Large intestine (tissue), 3 donors: ENCODE measurements around the gene SMYD5. TPM values are rescaled to one million over a fixed set of nuclear protein-coding genes. Genes with fewer than 3 reads are reported as not detected.
"Not testable (repeated sequence)": the region's sequence is repeated elsewhere in the genome, so short reads cannot be mapped to it uniquely, and the experiment has no call there.

Experiments
- DNase-seq, 2 donors: peaks; one replicate each; pipeline versions ENCODE4 v3.0.0 to v3.0.0-alpha.2; 2013
- H3K27ac ChIP-seq: one replicate; pipeline ENCODE4 v1.5.1; 2013; ENCODE audit warnings: low read length
- H3K27me3 ChIP-seq: 2 replicates; pipeline ENCODE4 v1.6.1; 2013; ENCODE audit warnings: low read length; ENCODE audit not compliant: control insufficient read depth, insufficient read depth
- H3K36me3 ChIP-seq: 2 replicates; pipeline ENCODE4 v1.6.1; 2013; ENCODE audit warnings: low read length; ENCODE audit not compliant: control insufficient read depth, insufficient read depth
- H3K4me1 ChIP-seq: one replicate; pipeline ENCODE4 v1.6.1; 2013; ENCODE audit warnings: low read length; ENCODE audit not compliant: control insufficient read depth, insufficient read depth
- H3K4me3 ChIP-seq: one replicate; pipeline ENCODE4 v1.5.1; 2013; ENCODE audit warnings: low read length
- H3K9me3 ChIP-seq: one replicate; pipeline ENCODE4 v1.6.1; 2013; ENCODE audit warnings: mild to moderate bottlenecking, low read depth, low read length, moderate library complexity; ENCODE audit not compliant: control insufficient read depth
- WGBS: methylation state at CpG from one replicate; pipeline ENCODE4 v1.1.5; 2013; ENCODE audit warnings: low lambda C conversion rate; ENCODE audit not compliant: insufficient coverage; 5-methylcytosine and 5-hydroxymethylcytosine counted together
- polyA plus RNA-seq: library from polyadenylated mRNA; unstranded; fragments of 120-200 nt; gene quantifications from one replicate; pipeline ENCODE4 v1.2.1, GENCODE V29; 2013

SMYD5 gene
- polyA plus RNA-seq, 1 donor: 24.5 TPM

DNA sequence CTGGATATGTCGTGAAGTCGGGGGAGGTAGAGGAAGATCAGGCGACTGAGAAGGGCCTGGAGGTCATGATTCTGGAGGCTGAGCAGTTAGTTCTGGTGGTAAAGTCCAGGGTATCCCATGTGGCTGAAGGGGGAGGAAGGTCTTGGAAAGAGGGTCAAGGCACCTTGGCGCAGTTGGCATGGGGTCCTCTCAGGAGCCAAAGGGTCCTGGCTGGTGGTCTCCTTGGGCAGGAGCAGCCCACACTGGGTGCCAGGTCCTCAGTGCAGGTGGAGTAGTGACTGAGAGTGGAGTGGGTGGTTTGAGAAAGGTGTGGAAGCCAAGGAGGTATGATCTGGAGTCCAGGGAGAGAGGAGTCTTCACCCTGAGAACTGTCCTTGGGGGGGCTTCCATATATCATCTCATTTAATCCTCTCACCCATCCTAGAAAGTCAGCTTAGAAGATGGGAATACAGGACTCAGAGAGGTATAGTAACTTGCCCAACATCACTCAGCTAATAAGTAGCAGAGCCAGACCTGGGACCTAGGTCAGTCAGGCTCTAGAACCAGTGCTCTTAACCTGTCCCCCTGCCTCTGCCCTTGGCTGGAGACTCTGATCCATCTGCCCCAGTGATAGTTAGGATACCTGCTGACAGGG lies 45.8 kb downstream of the SMYD5 start:
- H3K4me1 ChIP-seq: no peaks in the 10 kb centered on the region
- DNase-seq: no peak
- H3K4me3 ChIP-seq: no peak overlapping the region
- H3K9me3 ChIP-seq: no peaks in the 10 kb centered on the region
- H3K27me3 ChIP-seq: no peaks in the 10 kb centered on the region
- no peak overlapping the region for H3K27ac ChIP-seq
- 100% methylated on average over 1 of the region's 4 CpGs for WGBS
- peaks cover 2% of the 10 kb centered on the region for H3K36me3 ChIP-seq

GRCh38 chr2:73260338-73260984 lies 46.4 kb downstream of the SMYD5 start:
- no peaks in the 10 kb centered on the region for H3K9me3 ChIP-seq
- no peaks in the 10 kb centered on the region for H3K4me1 ChIP-seq
- no peaks in the 10 kb centered on the region for H3K27me3 ChIP-seq
- H3K36me3 ChIP-seq: no peaks in the 10 kb centered on the region
- no peak overlapping the region for H3K27ac ChIP-seq
- DNase-seq: peak in 1 of 2 donors; percentile 37
- no peak overlapping the region for H3K4me3 ChIP-seq
- no CpG with 5 or more reads among the region's 17 CpGs for WGBS

DNA sequence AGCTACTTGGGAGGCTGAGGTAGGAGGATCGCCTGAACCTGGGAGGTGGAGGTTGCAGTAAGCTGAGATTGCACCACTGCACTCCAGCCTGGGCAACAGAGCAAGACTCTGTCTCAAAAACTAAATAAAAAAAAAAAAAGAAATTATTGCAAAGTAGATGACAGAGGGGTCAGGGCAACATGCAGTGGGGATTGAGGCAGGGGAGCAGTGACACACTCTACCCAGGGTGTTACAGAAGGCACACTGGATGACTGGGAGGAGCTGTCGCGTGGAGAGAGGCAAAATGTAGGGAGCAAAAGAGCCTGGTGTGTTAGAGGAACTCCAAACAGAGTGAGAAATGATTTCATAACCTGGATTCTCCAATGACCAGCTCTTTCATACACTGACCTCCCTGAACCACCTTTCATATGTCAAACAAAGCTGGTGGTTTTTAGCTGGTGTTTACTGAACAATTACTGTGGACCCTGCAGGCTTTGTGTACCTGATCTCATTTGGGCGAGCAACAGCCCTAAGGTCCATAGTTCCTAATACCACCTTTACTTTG lies 48.1 kb downstream of the SMYD5 start:
- H3K27me3 ChIP-seq: peaks cover 3% of the 10 kb centered on the region
- H3K27ac ChIP-seq: no peak overlapping the region
- peaks cover 3% of the 10 kb centered on the region for H3K9me3 ChIP-seq
- no peak for DNase-seq
- no peaks in the 10 kb centered on the region for H3K4me1 ChIP-seq
- H3K4me3 ChIP-seq: no peak overlapping the region
- H3K36me3 ChIP-seq: no peaks in the 10 kb centered on the region
- no CpG with 5 or more reads among the region's 4 CpGs for WGBS

DNA sequence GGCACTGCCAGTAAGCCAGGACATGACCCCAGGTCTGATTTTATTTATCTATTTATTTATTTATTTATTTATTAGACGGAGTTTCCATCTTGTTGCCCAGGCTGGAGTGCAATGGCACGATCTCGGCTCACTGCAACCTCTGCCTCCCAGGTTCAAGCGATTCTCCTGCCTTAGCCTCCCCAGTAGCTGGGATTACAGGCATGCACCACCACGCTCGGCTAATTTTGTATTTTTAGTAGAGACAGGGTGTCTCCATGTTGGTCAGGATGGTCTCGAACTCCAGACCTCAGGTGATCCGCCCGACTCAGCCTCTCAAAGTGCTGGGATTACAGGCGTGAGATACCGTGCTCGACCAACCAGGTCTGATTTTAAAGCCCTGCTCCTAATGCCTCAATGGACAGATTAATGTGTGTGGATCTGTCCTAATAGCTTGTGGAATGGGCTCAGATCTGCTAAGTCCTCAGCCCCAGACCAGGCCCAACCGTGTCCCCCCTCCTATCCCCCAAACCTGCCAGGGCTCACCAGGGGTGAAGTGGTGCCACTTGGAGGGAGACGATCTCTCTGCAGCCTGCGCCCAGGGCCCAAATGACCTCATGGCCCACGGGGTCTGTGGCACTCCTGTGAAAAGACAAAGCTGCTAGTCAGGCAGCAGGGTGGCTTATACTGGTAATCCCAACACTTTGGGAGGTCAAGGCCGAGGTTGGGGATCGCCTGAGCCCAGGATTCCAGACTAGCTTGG lies 48.8 kb downstream of the SMYD5 start:
- H3K9me3 ChIP-seq, H3K27ac ChIP-seq, H3K4me3 ChIP-seq, H3K27me3 ChIP-seq, H3K36me3 ChIP-seq, DNase-seq, H3K4me1 ChIP-seq: not testable (repeated sequence)
- 83% methylated on average over 1 of the region's 18 CpGs for WGBS

DNA sequence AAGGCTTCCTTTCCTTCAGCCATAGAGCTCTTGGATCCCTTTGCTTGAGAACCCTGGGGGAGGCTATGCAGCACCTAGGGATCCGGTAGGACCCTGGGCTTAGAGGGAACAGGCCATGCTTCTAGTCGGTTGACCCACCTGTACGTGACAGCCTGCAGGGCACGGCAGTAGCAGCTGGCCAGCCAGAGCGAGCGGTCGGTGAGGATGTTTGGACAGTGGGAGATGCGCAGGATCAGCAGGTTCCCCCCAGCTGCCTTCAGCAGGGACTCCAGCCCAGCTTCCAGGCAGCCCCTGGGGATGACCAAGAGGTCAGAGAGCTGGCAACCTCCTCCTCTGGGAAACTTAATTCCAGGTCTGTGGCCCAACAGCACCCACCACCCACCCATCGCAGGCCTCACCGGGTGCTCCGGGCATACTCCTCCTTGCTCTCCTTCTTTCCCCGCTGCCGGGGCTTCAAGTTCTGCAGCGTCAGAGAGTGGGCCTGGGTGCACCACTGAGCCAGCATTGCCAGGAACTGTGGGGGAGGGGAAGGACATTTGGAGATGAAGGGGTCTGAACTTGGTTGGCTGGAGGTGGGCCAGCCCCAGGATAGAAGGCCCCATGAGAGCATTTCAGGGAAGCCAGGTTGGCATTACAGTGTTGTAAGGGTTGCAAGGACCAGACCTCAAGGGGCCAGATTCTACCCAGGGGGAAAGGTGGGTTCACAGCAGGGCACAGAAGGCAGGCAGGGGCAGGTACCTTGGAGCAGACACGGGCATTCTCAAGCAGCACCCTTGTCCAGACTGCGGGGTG lies 49.7 kb downstream of the SMYD5 start:
- Histone ChIP-seq H3K4me1 (peaks cover 6% of the 10 kb centered on the region), H3K27ac (no peak overlapping the region), H3K36me3 (no peaks in the 10 kb centered on the region), H3K27me3 (peaks cover 16% of the 10 kb centered on the region), H3K4me3 (no peak overlapping the region), H3K9me3 (peaks cover 7% of the 10 kb centered on the region)
- 100% methylated on average over 2 of the region's 16 CpGs for WGBS
- no peak for DNase-seq

DNA sequence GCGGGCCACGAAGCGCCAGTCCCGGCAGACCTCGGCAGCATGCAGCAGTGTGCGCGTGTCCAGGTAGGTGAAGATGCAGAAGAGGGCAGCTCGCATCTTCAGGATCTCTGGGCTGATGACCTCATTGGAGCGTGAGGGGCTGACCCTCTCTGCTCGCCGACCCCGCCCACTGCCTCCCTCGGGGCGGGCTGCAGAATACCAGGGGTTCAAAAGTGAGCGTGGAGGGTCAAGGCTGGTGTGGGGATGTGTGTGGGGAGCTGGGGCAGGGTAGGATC lies 50.2 kb downstream of the SMYD5 start:
- no peak overlapping the region for H3K4me3 ChIP-seq
- no peaks in the 10 kb centered on the region for H3K36me3 ChIP-seq
- peaks cover 8% of the 10 kb centered on the region for H3K9me3 ChIP-seq
- no peak overlapping the region for H3K27ac ChIP-seq
- DNase-seq: no peak
- WGBS: no CpG with 5 or more reads among the region's 15 CpGs
- H3K4me1 ChIP-seq: peaks cover 7% of the 10 kb centered on the region
- H3K27me3 ChIP-seq: peaks cover 18% of the 10 kb centered on the region

DNA sequence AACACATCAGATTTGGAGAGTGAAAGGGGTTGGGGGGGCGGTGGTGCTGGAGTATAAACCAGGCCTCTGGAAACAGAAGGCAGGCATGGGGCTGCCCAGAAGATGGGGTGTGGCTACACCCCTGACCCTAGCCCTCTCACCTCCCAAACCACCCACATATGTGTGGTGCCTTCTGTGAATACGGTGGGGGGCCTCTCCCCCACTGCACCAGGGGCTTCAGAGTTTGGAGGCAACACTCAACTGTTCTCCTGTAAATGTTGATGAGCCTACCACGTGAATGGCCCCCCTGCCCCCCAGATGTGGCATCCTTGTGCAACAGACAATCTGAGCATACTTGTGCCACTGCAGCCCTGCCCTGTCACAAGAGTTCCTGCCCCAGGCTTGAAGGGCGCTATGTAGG lies 50.7 kb downstream of the SMYD5 start:
- DNase-seq: no peak
- no CpG with 5 or more reads among the region's 4 CpGs for WGBS
- Histone ChIP-seq H3K9me3 (peaks cover 8% of the 10 kb centered on the region), H3K36me3 (no peaks in the 10 kb centered on the region), H3K4me3 (no peak overlapping the region), H3K4me1 (peaks cover 7% of the 10 kb centered on the region), H3K27ac (no peak overlapping the region), H3K27me3 (peaks cover 20% of the 10 kb centered on the region)

GRCh38 chr2:73265298-73266060 lies 51.4 kb downstream of the SMYD5 start:
- 100% methylated on average over 1 of the region's 28 CpGs for WGBS
- H3K27me3 ChIP-seq: peaks cover 26% of the 10 kb centered on the region
- no peak overlapping the region for H3K27ac ChIP-seq

DNA sequence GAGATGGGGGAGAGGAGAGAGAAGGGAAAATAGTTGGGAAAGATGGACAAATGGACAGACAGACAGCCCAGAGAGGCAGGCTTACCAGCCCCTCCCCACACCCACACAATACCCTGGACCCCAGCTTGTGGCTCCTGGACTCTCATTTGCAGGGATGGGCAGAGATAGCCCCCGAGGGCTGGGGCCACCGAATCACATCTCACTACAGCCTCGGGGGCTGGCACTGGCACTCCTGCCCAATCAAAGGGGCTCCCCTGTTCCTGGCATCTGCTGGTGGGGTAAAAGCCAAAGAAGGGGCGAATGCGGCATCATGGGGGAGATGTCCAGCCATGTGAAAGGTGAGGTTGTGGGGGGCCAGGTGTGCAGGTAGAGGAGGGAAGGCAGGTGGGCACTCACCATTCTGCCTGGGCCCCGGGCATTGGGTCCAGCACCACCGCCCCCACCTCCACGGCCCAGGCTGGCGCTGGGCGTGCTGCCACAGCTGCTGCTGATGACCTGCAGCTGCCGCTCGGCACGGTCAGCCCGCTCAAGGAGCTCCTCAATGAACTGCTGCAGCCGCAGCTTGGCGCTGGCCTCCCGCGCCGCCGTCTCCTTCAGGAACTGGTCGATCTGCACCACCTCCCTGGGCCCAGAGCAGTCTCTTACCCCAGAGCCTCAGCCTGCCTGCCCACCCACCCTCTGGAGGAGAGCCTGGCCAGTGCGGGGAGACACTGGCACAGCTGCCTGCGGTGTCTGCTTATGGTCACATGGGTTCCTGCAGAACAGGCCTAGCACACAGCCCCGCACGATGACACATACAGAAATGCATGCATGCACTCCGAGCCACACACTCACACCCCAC lies 52.2 kb downstream of the SMYD5 start:
- peaks cover 7% of the 10 kb centered on the region for H3K4me1 ChIP-seq
- no peak overlapping the region for H3K27ac ChIP-seq
- no peak overlapping the region for H3K4me3 ChIP-seq
- no peaks in the 10 kb centered on the region for H3K36me3 ChIP-seq
- H3K9me3 ChIP-seq: peaks cover 8% of the 10 kb centered on the region
- no CpG with 5 or more reads among the region's 26 CpGs for WGBS
- DNase-seq: no peak
- peaks cover 33% of the 10 kb centered on the region for H3K27me3 ChIP-seq

More at GRCh38 chr2:73265298-73266060, 51.4 kb downstream of the SMYD5 start:
- Histone ChIP-seq H3K4me1 (peaks cover 7% of the 10 kb centered on the region), H3K4me3 (no peak overlapping the region), H3K36me3 (no peaks in the 10 kb centered on the region), H3K9me3 (peaks cover 8% of the 10 kb centered on the region)
- DNase-seq: no peak
